T-helper 1 cell treated with Interleukin-12 subunit alpha and Interleukin-12 subunit beta and Interleukin-4 antibody, amounts not matched to agents 30 ng/mL and 1 ng/mL, for 36 hours (primary cell): Measurements from ENCODE around the gene CCDC6. TPM values are rescaled to one million over a fixed set of nuclear protein-coding genes. Genes with fewer than 3 reads are reported as not detected.
"Not testable (repeated sequence)": the region's sequence is repeated elsewhere in the genome, so short reads cannot be mapped to it uniquely, and the experiment has no call there.

ENCODE experiments used
- intact Hi-C: fragments of 100-400 bp; cut with micrococcal nuclease; formaldehyde crosslinking; loops from one replicate; pipeline ENCODE4 v1.15.1; 2024
- total RNA-seq: library from RNA; stranded (reverse); gene quantifications from 2 replicates; pipeline ENCODE4 v1.2.3, GENCODE V29; 2022

Gene CCDC6
- total RNA-seq, 1 donor from 2014 or later = 58.0 TPM

DNA sequence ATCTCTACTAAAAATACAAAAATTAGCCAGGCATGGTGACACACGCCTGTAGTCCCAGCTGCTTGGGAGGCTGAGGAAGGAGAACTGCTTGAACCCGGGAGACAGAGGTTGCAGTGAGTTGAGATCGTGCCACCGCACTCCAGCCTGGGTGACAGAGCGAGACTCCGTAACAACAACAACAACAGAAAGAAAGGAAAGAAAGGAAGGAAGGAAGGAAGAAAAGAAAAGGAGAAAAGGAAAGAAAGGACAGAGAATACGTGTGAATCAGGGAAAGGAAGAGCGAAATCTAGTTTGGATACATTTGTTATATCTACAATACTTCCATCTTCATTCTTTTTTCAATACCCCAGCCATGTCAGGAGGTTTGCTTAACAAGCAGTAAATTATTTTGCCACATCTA, 21.5 kb downstream of the CCDC6 start:
- intact Hi-C loops = loop anchor here (5.0 to 10.0 kb wide), 3 partner anchors 352 to 1402 kb away; no protein-coding TSS in a partner anchor

DNA sequence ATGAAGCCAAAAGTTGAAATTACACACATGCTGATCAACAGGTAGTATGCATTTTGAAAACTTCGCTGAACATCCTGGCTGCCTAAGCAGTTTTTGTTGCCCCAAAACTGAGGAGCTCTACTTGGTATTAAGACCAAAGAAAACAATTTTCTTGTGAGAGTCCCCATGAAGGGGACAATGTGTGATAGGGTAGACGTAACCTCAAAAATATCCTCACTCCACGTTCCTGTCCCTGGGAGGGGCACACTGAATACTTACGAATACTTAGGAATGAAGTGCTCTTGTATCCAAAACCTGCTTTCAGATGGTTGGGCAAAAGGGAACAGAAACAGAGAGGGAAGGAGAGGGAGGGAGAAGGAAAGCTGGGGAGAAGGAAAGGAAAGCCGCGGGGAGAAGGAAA, 24.7 kb downstream of the CCDC6 start:
- intact Hi-C loops = loop anchor here (1.0 to 10.0 kb wide), 7 partner anchors 8 to 1406 kb away; partner anchors contain the start of gene CDK1

DNA sequence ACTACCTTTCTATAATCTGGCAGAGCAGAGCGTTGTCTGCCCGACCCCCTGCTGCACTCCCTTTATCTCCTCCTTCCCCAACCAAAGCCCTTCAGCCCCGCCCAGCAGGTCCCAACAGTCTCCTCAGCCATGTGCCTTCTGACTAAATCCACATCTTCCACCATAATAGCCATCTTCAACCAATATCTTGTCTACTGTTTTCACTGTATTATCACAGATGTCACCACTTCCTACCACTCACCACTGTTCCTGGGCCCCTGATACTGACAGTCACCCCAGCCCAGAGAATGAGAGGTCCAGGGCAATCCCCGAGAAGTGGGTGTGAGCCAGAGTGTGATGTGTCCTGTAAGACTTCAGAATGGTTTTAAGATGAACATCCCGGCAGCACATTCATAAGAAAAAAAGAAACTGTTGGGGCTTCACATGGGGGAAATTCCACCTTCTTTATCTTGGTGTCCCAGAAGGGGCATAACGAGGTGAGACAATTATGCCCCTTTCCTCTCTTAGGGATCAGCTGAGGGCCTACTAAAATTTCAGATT, 25.3 kb downstream of the CCDC6 start:
- intact Hi-C loops = loop anchor here (1.0 to 10.0 kb wide), 7 partner anchors 8 to 1406 kb away; partner anchors contain the start of gene CDK1

DNA sequence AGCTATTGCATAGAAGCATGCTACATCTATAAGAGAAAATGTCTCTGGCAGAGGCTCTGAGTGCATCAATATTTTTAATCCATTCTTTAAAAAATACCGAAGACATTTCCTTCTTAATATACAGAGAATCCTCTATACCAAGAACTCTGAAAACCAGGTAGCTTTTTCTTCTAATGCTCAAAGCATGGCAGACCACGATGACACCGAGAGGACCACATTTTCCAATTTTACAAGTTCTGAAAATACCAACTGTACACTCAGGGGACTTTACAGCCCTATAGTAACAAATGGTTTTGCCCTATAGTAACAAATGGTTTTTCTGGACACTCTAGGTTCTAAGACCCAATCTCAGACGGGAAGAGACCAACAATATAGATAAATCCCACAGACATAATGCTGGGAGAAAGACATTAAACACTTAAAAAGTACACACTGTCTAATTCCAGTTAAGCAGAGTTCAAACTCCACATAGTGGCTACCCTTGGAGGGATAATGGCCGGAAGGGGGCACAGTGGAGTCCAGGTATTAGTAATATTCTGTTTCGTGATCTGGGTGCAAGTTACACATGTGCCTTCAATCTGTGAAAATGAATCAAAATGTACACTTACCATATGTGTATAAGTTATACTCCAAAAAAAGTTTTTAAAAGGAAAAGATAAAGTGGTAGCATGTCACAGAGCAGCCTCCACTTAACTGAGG, 26.2 kb downstream of the CCDC6 start:
- intact Hi-C loops = loop anchor here (2.0 to 10.0 kb wide), 4 partner anchors 15 to 1407 kb away; partner anchors contain the start of gene CDK1

DNA sequence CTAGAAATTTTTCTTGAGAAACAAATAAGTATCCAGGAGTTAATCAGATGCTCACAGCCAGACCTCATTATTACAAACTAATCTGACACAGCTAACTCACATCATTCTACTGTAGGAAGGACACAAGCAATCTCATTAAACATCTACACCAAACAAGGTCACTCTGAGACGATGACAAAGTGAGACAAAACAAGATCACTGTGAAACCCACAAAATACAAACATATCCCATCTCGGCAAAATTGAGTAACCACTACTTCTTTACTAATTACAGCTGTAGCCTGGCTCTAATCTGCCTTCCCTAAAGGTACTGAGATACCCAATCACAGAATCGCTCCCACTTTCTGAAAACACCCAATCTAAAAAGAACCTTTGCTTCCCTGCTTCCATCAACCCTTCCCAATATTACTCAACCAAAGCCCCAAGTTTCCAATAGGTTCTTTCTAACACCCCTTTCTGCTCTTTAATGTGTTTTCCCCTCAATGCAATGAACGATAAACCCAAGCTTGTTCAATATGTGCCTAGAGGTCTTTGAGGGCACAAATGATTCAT, 26.9 kb downstream of the CCDC6 start:
- intact Hi-C loops = loop anchor here (1.0 kb wide), 1 partner anchor 8 kb away; no protein-coding TSS in a partner anchor

DNA sequence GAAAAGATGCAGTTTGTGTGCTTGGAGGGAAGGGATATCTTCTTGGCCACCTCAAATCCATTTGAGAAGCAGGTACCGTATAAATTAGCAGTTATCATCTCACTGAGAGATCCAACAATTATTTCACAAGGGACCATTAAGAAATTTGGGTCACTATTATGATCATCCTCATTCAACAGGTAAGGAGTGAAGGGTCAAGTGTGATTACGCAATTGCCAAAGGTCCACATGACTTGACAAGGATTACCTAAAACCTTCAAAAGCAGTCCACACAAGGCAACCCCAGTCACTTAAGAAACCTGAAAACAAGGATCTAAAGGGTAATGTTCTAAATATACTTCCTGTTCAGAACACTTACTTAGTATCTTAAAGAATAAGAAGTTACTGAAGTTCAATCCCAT, 27.4 kb downstream of the CCDC6 start:
- intact Hi-C loops = loop anchor here (1.0 kb wide), 1 partner anchor 8 kb away; no protein-coding TSS in a partner anchor

DNA sequence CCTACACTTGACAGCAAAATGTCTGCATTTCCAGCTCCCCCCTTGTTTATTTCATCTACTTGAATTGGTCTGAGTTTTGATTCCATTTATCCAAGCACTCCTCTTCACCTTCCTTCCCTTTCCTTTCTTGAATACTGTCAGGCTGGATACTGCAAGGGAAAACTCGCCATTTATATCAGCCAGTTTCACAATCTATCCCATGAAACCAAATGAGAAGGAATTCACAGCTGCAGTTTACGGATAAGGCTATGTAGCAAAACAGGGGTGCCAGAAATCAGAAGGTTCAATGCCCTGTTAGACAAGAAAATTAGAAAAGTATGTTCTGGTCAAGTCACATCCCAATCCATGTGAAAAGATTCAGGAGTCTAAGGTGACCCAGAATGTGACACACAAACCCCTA, 28.1 kb downstream of the CCDC6 start:
- intact Hi-C loops = no loop called here

- intact Hi-C loops = no loop called here
Observed at GRCh38 chr10:59877191-59877671, 29.1 kb downstream of the CCDC6 start.

DNA sequence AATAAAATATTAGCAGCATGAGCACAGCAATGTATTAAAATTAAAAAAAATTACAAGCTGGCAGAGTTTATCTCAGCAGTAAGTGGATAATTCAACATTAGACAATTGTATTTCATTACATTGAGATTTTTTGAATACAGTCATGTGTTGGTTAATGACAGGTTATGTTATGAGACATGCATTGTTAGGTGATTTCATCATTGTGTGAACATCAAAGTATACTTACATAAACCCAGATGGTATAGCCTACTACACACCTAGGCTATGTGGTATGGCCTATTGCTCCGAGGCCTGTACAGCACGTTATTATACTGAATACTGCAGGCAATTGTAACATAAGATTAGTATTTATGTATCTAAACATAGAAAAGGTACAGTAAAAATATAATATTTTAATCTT, 29.7 kb downstream of the CCDC6 start:
- intact Hi-C loops = no loop called here

GRCh38 chr10:59876208-59876607, 30.1 kb downstream of the CCDC6 start:
- intact Hi-C loops = not testable (repeated sequence)

GRCh38 chr10:59873896-59874295, 32.5 kb downstream of the CCDC6 start:
- intact Hi-C loops = loop anchor here (1.0 kb wide), 2 partner anchors 7 to 9 kb away; no protein-coding TSS in a partner anchor

DNA sequence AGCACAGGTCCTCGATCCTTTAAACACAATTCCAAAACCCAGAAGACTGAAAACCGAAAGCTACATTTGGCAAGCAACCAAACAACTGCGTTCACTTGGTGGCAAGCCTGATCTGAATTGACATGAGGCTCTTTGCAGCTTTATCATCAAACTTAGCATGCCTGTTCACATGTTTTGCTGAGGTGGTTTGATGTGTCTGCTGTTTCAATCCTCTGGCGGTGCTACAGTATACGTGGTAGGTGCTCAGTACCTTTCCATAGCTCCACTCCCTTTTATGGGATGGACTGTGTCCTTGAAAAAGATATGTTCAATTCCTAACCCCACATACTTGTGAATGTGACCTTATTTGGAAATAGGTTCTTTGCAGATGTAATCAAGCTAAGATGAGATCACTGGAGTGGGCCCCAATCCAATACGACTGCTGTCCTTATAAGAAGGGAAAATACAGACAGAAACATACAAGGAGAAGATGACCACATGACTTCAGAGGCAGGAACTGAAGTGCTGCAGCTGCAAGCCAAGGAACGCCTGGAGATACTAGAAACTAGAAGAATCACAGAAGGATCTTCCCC, 33.4 kb downstream of the CCDC6 start:
- intact Hi-C loops = loop anchor here (1.0 kb wide), 1 partner anchor 8 kb away; no protein-coding TSS in a partner anchor

DNA sequence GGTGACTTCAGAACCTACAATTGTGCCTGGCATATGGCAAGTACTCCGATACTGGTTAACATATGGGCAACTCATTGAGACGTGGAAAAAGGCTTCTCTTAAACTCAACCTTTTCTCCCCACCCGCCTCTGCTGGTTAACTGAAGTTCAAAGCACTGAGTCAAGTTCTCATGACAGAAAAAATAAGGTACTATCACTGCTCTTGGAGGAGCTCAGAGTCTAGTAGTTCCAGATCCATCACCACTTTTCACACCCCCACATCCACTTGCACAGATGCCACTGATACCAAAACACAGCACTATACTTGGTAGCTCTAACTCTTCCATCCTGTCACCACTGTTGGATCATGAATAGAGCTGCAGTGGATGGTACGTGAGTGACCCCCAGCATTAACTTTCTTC, 36.2 kb downstream of the CCDC6 start:
- intact Hi-C loops = no loop called here

DNA sequence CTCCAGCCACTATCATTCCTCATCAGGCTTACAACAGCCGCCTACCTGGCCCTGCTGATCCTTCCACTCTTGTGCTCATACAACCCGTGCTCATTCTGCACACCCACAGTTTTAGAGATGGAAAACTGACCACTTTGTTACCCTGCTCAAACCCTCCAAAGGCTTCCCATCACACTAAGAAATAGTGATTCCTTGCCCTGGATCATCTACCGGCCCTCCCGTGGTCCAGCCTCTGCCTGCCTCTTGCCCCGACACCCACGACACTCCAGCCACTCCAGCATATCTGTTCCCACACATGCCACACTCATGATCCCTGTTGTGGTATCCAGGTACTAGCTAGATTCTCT, 36.8 kb downstream of the CCDC6 start:
- intact Hi-C loops = no loop called here

GRCh38 chr10:59868696-59869593, 37.4 kb downstream of the CCDC6 start:
- intact Hi-C loops = no loop called here

- intact Hi-C loops = no loop called here
Observed at GRCh38 chr10:59867590-59867989, 38.8 kb downstream of the CCDC6 start.

DNA sequence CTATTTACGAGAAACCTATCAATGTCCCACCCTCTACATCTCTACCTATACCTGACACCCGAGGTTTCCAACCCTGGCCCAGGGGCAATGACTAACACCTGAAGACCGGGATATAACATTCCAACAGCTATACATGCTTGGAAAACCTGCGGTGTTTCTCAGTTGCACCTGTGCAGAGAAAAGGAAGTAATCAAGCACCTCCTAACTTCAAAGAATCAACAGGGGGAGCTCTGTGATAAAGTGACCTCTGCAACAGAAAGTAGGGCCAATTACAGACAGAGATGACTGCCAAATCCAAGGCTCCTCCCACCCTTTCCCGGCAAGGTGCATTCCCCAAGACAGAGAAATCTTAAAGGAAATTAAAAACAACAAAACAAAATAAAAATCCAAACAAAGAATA, 41.3 kb downstream of the CCDC6 start:
- intact Hi-C loops = loop anchor here (1.0 to 2.0 kb wide), 4 partner anchors 9 to 167 kb away; no protein-coding TSS in a partner anchor

- intact Hi-C loops = loop anchor here (2.0 kb wide), 1 partner anchor 16 kb away; no protein-coding TSS in a partner anchor
Observed at GRCh38 chr10:59864141-59864962, 42.0 kb downstream of the CCDC6 start.

GRCh38 chr10:59859570-59859969, 46.8 kb downstream of the CCDC6 start:
- intact Hi-C loops = no loop called here

- intact Hi-C loops = no loop called here
Observed at GRCh38 chr10:59857921-59858320, 48.4 kb downstream of the CCDC6 start.
